Ammon's horn (tissue), 1 donor: ENCODE results near the gene NDUFS5.
"Not testable (repeated sequence)": the region's sequence is repeated elsewhere in the genome, so short reads cannot be mapped to it uniquely, and the experiment has no call there.

Experiments
- DNase-seq: peaks from one replicate; pipeline ENCODE4 v3.0.0-alpha.2; 2016; ENCODE audit warnings: low spot score

The NDUFS5 gene

DNA sequence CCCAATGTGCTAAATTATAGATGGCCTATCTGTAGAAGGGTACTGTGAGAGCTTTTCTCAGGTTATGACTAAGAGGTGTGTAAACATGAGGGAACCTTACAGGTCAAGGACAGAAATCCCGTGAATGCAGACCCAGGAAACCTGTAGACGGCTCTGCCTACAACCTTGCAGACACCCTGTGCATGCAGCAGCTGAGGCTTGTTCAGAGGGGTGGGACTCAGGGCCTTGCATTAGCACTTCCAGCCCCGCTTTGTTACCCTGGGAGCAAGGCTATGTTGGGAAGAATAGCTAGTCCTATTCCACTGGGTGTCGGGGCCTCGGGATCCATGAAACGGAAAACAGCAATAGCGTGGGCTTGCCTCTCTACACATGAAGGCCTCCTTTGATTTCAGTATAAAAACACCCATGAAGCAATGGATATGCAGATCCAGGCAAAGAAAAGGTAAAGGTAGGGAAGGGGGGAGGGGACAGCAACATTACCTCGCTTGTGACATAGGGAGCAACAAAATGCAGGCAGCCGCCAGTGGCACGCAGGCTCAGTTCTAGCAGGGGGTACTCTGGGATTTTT is 9.5 kb upstream of the NDUFS5 start:
- DNase-seq = no peak

DNA sequence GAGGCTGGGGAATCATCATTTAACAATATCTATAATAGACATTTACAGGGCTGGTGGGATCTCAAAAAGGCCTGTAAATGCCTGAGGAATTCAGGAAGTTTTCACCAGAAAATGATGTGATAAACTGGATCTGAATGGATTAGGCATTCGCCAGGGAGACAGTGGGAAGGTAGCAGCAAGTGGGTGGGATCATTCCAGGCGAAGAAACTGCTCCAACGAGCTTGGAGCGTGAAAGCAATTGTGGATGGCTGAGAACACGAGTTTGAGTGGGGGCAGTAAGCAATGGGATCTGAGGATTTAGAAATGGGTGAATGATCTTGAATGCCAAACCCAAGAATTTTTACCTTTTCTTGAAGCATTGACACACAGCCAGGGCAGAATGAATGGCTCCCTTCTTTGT is 8.9 kb upstream of the NDUFS5 start:
- DNase-seq = no peak

DNA sequence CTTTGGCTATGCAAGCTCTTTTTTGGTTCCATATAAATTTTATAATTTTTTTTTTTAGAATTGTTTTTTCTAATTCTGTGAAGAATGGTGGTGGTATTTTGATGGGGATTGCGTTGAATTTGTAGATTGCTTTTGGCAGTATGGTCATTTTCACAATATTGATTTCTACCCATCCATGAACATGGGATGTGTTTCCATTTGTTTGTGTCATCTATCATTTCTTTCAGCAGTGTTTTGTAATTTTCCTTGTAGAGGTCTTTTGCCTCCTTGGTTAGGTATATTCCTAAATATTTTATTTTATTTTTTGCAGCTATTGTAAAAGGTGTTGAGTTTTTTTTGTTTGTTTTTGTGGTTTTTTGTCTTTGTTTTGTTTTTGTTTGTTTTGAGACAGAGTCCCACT is 5.7 kb upstream of the NDUFS5 start:
- not testable (repeated sequence) for DNase-seq

DNA sequence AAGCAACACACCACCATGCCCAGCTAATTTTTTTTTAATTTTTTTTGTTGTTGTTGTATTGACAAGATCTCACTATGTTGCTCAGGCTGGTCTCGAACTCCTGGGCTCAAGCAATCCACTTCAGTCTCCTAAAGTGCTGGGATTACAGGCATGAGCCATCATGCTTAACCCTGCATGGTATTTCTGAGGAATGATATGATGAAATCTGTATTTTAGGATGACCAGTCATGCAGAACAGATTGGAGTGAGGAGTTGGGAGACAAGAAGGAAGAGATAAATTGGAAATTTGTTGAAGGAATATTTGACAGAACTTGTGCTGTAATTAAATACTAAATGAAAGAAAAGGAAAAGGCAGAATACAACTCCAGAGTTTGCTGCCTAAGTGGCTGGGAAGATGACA is 4.7 kb upstream of the NDUFS5 start:
- DNase-seq = no peak

DNA sequence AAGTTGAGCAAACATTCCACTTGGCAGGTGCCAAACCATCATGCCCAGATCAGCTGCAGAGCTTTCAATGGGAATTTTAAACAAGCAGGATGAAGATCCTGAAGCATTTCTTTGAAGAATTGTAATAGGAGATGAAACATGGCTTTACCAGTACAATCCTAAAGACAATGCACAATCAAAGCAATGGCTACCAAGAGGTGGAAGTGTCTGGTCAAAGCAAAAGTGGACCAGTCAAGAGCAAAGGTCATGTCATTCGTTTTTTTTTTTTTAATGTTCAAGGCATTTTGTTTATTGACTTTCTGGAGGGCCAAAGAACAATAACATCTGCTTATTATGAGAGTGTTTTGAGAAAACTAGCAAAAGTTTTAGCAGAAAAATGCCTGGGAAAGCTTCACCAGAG is 3.0 kb upstream of the NDUFS5 start:
- DNase-seq = no peak

DNA sequence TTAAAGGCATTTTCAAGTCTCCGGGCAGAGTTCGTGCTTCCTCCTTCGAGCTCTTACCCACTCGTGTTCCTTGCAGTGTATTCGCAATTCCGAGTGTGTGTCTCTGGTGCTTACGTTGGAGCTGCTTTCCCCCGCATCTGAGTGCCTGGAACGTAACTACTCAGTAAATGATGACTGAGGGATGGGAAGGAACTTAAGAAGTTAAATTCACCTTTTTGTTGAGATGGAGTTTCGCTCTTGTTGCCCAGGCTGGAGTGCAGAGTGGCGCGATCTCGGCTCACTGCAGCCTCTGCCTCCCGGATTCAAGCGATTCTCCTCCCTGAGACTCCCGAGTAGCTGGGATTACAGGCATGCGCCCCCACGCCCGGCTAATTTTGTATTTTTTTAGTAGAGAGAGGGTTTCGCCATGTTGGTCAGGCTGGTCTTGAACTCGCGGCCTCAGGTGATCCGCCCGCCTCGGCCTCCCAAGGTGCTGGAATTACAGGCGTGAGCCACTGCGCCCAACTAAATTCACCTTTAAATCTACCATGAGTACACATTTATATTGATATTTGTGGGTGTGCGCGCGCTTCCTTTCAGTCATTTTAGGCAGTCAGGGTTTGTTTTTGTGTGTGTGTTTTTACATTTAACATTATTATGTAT is 837 bp downstream of the NDUFS5 start:
- no peak for DNase-seq

- no peak for DNase-seq
These were observed 8.0 kb downstream of the NDUFS5 start for GRCh38 chr1:39034114-39034654.

GRCh38 chr1:39036678-39037077 is 10.5 kb downstream of the NDUFS5 start:
- DNase-seq = no peak

DNA sequence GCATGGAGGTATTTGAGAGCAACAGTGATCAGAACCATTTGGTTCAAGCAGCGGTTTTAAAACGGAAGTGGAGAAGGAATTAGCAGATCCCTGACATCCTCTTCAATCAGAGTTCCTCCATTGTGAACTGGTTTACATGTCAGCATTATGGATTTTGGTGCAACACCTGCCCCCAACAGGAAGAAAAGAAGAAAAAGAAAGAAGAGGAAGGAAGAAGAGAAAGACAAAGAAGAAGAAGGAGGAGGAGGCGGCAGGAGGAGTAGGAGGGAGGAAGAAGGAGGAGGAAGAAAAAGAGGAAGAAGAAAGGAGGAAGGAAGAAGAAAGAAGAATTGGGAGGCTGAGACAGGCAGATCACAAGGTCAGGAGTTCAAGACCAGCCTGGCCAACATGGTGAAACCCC is 17.4 kb downstream of the NDUFS5 start:
- DNase-seq = no peak

GRCh38 chr1:39044762-39045161 is 18.6 kb downstream of the NDUFS5 start:
- DNase-seq = no peak

GRCh38 chr1:39045231-39045630 is 19.1 kb downstream of the NDUFS5 start:
- DNase-seq = no peak

DNA sequence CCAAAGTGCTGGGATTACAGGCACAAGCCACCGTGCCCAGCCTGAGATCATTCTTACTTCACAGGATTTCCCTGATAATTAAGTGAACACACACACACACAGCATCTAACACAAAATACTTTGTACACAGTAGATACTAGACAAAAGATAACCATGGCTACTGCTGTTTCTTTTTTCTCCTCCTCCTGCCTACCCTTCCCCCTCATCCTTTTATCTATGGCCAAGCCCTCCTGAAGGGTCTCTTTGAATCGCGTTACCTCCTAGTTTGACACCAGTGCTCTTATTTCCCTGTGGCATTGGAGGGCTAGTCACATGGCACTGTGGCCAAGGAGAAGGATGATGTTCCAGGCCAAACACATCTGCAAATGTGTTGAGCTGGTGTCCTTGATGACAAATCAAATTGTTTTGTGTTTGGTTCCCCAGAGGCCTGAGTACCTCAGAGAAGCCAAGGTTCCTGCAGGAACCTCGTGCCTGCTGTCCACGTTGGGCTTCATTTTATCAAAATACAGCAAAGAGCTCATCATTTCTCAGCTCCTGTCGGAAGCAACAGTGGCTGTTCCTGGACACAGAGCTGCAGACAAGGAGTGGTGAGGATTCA is 20.6 kb downstream of the NDUFS5 start:
- DNase-seq = no peak

- peak; percentile 35 for DNase-seq
These were observed 21.5 kb downstream of the NDUFS5 start for GRCh38 chr1:39047374-39048229.

DNA sequence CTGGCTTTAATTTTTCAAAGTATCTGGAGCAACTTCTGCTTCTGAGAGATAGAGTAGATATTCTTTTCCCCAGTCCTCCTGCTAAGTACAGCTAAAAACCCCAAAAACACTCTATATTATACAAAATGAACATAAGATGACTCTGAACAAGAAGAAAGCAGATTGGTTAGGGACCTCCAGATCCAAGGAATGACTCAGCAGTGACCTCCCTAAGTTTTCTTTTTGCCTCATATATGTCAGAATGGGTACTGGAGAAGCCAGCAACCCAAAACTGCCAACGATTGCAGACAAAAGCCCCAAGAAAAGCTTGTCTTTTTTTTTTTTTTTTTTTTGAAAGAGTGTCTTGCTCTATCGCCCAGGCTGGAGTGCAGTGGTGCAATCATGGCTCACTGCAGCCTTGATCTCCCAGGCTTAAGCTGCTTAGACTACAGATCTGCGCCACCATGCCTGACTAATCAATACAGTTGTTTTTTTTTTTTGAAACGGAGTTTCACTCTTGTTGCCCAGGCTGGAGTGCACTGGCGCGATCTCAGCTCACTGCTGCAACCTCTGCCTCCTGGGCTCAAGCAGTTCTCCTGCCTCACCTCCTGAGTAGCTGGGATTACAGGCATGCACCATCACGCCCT is 22.7 kb downstream of the NDUFS5 start:
- no peak for DNase-seq

- no peak for DNase-seq
These were observed 23.9 kb downstream of the NDUFS5 start for GRCh38 chr1:39050001-39050400.

GRCh38 chr1:39051193-39051850 is 25.2 kb downstream of the NDUFS5 start:
- DNase-seq = not testable (repeated sequence)

GRCh38 chr1:39051956-39052355 is 25.8 kb downstream of the NDUFS5 start:
- DNase-seq = no peak

GRCh38 chr1:39055213-39055710 is 29.1 kb downstream of the NDUFS5 start:
- DNase-seq = not testable (repeated sequence)

DNA sequence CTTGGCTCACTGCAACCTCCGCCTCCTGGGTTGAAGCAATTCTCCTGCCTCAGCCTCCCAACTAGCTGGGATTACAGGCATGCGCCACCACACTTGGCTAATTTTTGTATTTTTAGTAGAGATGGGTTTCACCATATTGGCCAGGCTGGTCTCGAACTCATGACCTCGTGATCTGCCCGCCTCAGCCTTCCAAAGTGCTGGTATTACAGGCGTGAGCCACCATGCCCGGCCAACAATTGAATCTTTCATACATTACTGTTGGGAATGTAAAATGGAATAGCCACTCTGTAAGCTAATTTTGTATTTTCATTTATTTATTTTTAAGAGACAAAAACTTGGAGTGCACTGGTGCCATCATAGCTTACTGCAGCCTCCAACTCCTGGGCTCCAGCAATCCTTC is 35.4 kb downstream of the NDUFS5 start:
- DNase-seq = not testable (repeated sequence)

DNA sequence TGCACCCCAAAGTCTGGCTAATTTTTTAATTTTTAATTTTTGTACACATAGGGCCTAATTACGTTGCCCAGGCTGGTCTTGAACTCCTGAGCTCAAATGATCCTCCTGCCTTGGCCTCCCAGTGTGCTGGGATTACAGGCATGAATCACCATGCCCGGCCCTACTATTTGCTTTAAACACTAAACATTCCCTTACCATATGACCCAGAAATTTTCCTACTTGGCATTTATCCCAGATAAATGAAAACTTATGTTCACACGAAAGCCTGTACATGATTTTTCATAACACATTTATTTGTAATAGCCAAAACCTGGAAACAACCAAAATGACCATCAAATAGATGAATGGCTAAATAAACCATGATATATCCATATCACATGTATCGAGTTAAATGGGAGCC is 35.8 kb downstream of the NDUFS5 start:
- no peak for DNase-seq

DNA sequence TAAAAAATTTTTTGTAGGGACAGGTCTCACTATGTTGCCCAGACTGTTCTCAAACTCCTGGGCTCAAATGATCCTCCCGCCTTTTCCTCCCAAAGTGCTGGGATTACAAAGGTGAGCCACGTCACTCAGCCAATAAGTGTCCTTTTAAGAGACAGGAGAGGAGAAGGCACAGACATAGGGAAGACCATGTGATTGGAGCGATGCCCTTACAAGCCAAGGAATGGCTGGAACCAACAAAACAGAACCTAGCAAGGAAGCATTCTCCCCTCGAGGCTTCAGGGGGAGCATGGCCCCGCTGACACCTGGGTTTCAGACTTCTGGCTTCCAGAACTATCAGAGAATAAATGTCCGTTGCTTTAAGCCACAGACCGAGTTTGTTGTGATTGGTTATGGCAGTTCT is 37.0 kb downstream of the NDUFS5 start:
- DNase-seq = no peak
